ENCODE results near the gene UBD. TPM values are rescaled to one million over a fixed set of nuclear protein-coding genes. Genes with fewer than 3 reads are reported as not detected.

Gene UBD
- total RNA-seq, 4 donors from 2014 or later: 0.41 TPM; not detected in 3

DNA sequence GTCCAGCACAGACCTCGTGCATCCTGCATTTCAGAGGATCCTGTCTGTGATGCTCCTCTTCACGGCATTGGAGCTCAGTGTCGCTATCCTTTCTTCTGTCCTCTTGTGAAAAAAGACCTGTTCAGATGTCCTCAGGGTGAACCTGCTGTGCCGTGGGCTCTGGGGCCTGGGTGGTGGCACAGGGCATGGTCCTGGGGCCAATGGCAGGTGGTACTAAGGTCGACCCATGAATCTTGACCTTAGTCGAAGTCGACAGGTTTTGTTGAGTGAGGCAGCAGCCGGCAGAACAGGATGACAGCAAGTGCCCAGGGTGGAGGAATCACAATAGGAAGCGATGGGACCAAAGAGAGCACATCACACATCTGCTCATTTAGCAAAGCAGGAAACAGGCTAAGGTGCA, 49.8 kb downstream of the UBD start:
- intact Hi-C loops (cut with DNase I; ENCODE audit: low total_unique reads): no loop called here
- no peak for DNase-seq
- Histone ChIP-seq H3K9me3 (no peaks in the 10 kb centered on the region), H3K4me3 (no peak overlapping the region), H3K27ac (no peak overlapping the region), H3K27me3 (no peaks in the 10 kb centered on the region), H3K4me1 (no peaks in the 10 kb centered on the region), H3K36me3 (no peaks in the 10 kb centered on the region)
- TF ChIP-seq POLR2A (IDR thresholded peaks at IDR 0.05) (no peak), CTCF (IDR thresholded peaks at IDR 0.05) (no peak)

DNA sequence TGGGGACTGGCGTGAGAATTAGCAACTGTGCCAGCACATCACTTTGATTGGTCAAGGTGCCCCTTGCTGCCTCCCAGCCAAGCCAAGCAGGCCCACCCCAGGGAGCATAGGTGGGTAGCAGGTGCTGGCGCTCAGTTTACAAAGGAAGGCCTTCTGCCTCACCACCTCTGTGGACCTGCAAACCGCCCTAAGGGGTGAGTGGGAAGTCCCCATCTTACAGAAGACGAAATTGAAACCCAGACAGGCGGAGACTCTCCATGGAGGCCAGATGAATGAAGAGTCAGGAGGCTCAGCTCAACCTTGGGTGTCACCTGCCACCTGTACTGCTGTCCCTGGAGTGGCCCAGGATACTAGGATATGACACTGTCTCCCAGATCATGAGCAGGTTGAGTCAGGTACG, 50.3 kb downstream of the UBD start:
- no peak for TF ChIP-seq POLR2A (IDR thresholded peaks at IDR 0.05)
- no peak for TF ChIP-seq CTCF (IDR thresholded peaks at IDR 0.05)
- intact Hi-C loops (cut with DNase I; ENCODE audit: low total_unique reads): no loop called here
- no peaks in the 10 kb centered on the region for H3K4me1 ChIP-seq
- H3K27me3 ChIP-seq: no peaks in the 10 kb centered on the region
- H3K9me3 ChIP-seq: no peaks in the 10 kb centered on the region
- H3K27ac ChIP-seq: no peak overlapping the region
- no peak overlapping the region for H3K4me3 ChIP-seq
- DNase-seq: no peak
- H3K36me3 ChIP-seq: no peaks in the 10 kb centered on the region

DNA sequence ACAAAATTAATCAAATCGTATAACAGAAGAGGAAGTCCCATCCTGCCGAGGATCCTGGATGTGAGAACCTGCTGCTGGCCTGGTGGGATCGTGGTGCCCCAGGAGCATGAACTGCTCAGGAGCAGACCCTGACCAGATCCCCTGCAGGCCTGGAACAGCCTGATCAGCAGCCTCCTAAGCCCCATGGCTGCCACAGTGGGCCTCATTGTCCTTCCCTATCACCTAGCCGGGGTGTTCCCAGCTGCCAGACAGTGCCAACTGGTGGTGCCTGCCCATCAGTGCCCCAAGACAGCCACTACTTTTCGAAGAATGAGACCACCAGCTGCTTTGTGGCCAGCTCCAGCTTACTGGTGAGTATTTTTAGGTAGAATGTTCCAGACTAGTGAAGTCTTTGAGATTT, 52.2 kb downstream of the UBD start:
- Histone ChIP-seq H3K9me3 (no peaks in the 10 kb centered on the region), H3K36me3 (no peaks in the 10 kb centered on the region), H3K4me3 (no peak overlapping the region), H3K4me1 (no peaks in the 10 kb centered on the region), H3K27ac (no peak overlapping the region), H3K27me3 (no peaks in the 10 kb centered on the region)
- no peak for DNase-seq
- intact Hi-C loops (cut with DNase I; ENCODE audit: low total_unique reads): no loop called here
- no peak for TF ChIP-seq POLR2A (IDR thresholded peaks at IDR 0.05)
- no peak for TF ChIP-seq CTCF (IDR thresholded peaks at IDR 0.05)

DNA sequence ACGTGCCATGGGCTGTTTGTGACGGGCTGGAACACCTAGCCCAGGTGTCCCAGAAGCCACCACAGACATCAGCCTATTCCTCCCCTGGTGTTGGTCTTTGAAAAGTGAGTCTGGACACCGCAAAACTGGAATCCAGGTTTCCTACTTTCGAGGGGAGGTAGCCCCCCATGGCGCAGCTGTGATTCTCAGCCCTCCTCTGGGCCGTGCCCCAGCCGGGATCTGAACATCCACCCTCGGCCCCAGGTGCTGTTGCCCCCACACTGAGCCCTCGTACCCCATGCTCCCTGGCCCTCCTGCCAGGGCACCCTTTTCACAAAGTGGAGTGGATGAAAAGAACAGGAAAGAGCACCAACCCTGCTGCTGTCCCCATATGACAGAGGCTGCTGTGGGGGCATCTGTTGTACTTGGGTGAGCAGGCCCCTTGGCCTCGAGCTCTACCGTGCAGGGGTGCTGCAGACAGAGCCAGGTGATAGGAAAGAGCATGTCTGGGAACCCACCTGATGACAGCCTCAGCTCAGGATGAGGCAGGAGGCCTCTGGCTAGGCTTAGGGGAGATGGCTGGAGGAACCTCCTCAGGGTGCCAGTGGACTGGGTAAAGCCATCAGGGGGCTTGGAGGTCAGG, 53.0 kb downstream of the UBD start:
- intact Hi-C loops (cut with DNase I; ENCODE audit: low total_unique reads): no loop called here
- Histone ChIP-seq H3K36me3 (no peaks in the 10 kb centered on the region), H3K4me3 (no peak overlapping the region)

DNA sequence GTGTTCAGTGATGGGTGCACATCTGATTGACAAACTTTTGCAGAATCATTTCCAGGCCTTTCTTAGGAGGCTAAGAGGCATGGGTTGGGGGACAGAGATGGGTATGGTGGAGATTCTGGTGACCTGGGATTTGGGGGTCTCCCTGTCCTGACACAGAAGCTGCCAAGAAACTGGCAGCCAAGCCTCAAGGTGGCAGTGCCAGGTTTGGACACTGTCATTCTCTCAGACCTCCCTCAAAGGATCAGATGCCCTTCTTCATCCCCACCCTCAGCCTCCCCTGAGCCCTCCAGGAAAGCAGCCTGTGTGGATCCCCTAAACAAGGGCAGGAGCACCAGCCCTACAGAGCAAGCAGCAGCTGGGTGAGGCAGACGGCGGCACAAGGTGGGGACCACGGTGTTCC, 53.7 kb downstream of the UBD start:
- H3K4me3 ChIP-seq: no peak overlapping the region
- no peak for DNase-seq
- H3K36me3 ChIP-seq: no peaks in the 10 kb centered on the region
- no peaks in the 10 kb centered on the region for H3K9me3 ChIP-seq
- H3K27ac ChIP-seq: no peak overlapping the region
- intact Hi-C loops (cut with DNase I; ENCODE audit: low total_unique reads): no loop called here
- H3K4me1 ChIP-seq: no peaks in the 10 kb centered on the region
- TF ChIP-seq POLR2A (IDR thresholded peaks at IDR 0.05) (no peak), CTCF (IDR thresholded peaks at IDR 0.05) (no peak)
- no peaks in the 10 kb centered on the region for H3K27me3 ChIP-seq

More for the DNA sequence above, 53.0 kb downstream of the UBD start:
- TF ChIP-seq POLR2A (IDR thresholded peaks at IDR 0.05) (no peak), CTCF (IDR thresholded peaks at IDR 0.05) (no peak)
- Histone ChIP-seq H3K9me3 (no peaks in the 10 kb centered on the region), H3K27ac (no peak overlapping the region), H3K27me3 (no peaks in the 10 kb centered on the region), H3K4me1 (no peaks in the 10 kb centered on the region)
- DNase-seq: no peak

Small RNA genes lying within 50 kb of the gene (small RNA-seq; reads per million reads assigned to genes)
- not detected for gene SNORD32B
- gene TMEM183AP1: not detected

Other genes with a start within 250 kb of the UBD start
- gene OR5V1, start 190.9 kb downstream of the UBD start, total RNA-seq: not detected
- gene OR12D3, start 184.4 kb downstream of the UBD start, total RNA-seq: not detected
- not detected for gene OR12D2, start 164.1 kb downstream of the UBD start, total RNA-seq
- not detected for gene OR12D1, start 144.8 kb downstream of the UBD start, total RNA-seq
- not detected for gene OR10C1, start 120.4 kb downstream of the UBD start, total RNA-seq
- not detected for gene OR11A1, start 102.7 kb downstream of the UBD start, total RNA-seq
- not detected for gene OR2H1, start 102.6 kb downstream of the UBD start, total RNA-seq
- under 1 TPM in 2 of 4 donors, not detected in 2; 0.37 to 0.48 TPM for gene MAS1L, start 71.8 kb downstream of the UBD start, total RNA-seq
- not detected for gene OR2H2, start 25.4 kb upstream of the UBD start, total RNA-seq
- gene GABBR1, start 73.5 kb upstream of the UBD start, total RNA-seq: 100 to 1,000 TPM in 1 of 4 donors, 10 to 100 TPM in 3; 29.4 to 184 (median 44.6) TPM
- gene MOG, start 97.4 kb upstream of the UBD start, total RNA-seq: not detected
- gene ZFP57, start 121.4 kb upstream of the UBD start, total RNA-seq: under 1 TPM in 1 of 4 donors, not detected in 3; 0.24 TPM
- 100 to 1,000 TPM in 2 of 4 donors, 10 to 100 TPM in 2; 14.2 to 146 (median 104) TPM for gene HLA-F, start 163.7 kb upstream of the UBD start, total RNA-seq

Measured in uterus (tissue), 4 donors.